Esophagus (tissue), 2 donors: Measurements from ENCODE around the gene PARD3. TPM values are rescaled to one million over a fixed set of nuclear protein-coding genes. Genes with fewer than 3 reads are reported as not detected.

Experiments
- H3K27ac ChIP-seq, 2 donors: one replicate each; pipeline ENCODE4 v1.5.1; 2013; ENCODE audit warnings: low read depth in 2 of 2, mild to moderate bottlenecking in 2 of 2, inconsistent platforms in 1 of 2, low read length in 1 of 2, moderate library complexity in 1 of 2
- H3K27me3 ChIP-seq, 2 donors: one replicate each; pipeline ENCODE4 v1.6.1; 2013; ENCODE audit warnings: low read length in 2 of 2, control low read depth in 1 of 2, mild to moderate bottlenecking in 1 of 2; ENCODE audit not compliant: insufficient read depth in 2 of 2, control insufficient read depth in 1 of 2
- H3K36me3 ChIP-seq, 2 donors: one replicate each; pipeline ENCODE4 v1.6.1; 2013; ENCODE audit warnings: low read length in 1 of 2; ENCODE audit not compliant: control insufficient read depth in 2 of 2, insufficient read depth in 2 of 2
- H3K4me1 ChIP-seq, 2 donors: one replicate each; pipeline ENCODE4 v1.6.1; 2013; ENCODE audit warnings: low read length in 1 of 2; ENCODE audit not compliant: control insufficient read depth in 2 of 2, insufficient read depth in 2 of 2
- H3K4me3 ChIP-seq, 2 donors: one replicate each; pipeline ENCODE4 v1.5.1; 2013; ENCODE audit warnings: low read length in 2 of 2, mild to moderate bottlenecking in 2 of 2, low read depth in 1 of 2, moderate library complexity in 1 of 2
- H3K9me3 ChIP-seq, 2 donors: one replicate each; pipeline ENCODE4 v1.6.1; 2013; ENCODE audit warnings: mild to moderate bottlenecking in 2 of 2, low read depth in 1 of 2, low read length in 1 of 2, moderate library complexity in 1 of 2; ENCODE audit not compliant: control insufficient read depth in 2 of 2, insufficient read depth in 1 of 2
- WGBS, 2 donors: extraction: QIAGEN DNeasy Blood & Tissue Kit; methylation state at CpG; one replicate each; pipeline ENCODE4 v1.1.7; 2013; 5-methylcytosine and 5-hydroxymethylcytosine counted together
- polyA plus RNA-seq, 2 donors: library from polyadenylated mRNA; stranded (reverse); fragments of 200-250 nt; gene quantifications; one replicate each; pipeline ENCODE4 v1.2.3, GENCODE V29; 2013
- donor health status: healthy with polysubstance abuse.
- donor health status: Bipolar disorder and iron deficiency.

PARD3 gene
- polyA plus RNA-seq, 2 donors, result 40.3 to 71.3 TPM

GRCh38 chr10:34088208-34088794 is 726.8 kb downstream of the PARD3 start:
- no peaks in the 10 kb centered on the region for H3K36me3 ChIP-seq
- no peak overlapping the region for H3K4me3 ChIP-seq
- H3K27me3 ChIP-seq, result no peaks in the 10 kb centered on the region
- H3K27ac ChIP-seq, result no peak overlapping the region
- no peaks in the 10 kb centered on the region for H3K4me1 ChIP-seq
- H3K9me3 ChIP-seq, result no peaks in the 10 kb centered on the region
- WGBS, 2 donors, result 94% methylated on average over 9 of the region's 9 CpGs

GRCh38 chr10:34087095-34087418 is 728.0 kb downstream of the PARD3 start:
- no peaks in the 10 kb centered on the region for H3K9me3 ChIP-seq
- H3K36me3 ChIP-seq, result no peaks in the 10 kb centered on the region
- H3K27ac ChIP-seq, result no peak overlapping the region
- 85 to 86% methylated on average over 3 of the region's 3 CpGs for WGBS, 2 donors
- no peaks in the 10 kb centered on the region for H3K27me3 ChIP-seq
- no peaks in the 10 kb centered on the region for H3K4me1 ChIP-seq
- H3K4me3 ChIP-seq, result no peak overlapping the region

- H3K27me3 ChIP-seq, result no peaks in the 10 kb centered on the region
- no peak overlapping the region for H3K4me3 ChIP-seq
- WGBS, 2 donors, result 97 to 98% methylated on average over 2 of the region's 2 CpGs
- H3K36me3 ChIP-seq, result no peaks in the 10 kb centered on the region
- no peak overlapping the region for H3K27ac ChIP-seq
- H3K4me1 ChIP-seq, result no peaks in the 10 kb centered on the region
- H3K9me3 ChIP-seq, result peaks cover 0 to 3% of the 10 kb centered on the region in 2 donors
These were observed 731.5 kb downstream of the PARD3 start for GRCh38 chr10:34083567-34083966.

- Histone ChIP-seq H3K4me3 (no peak overlapping the region), H3K36me3 (no peaks in the 10 kb centered on the region), H3K27ac (no peak overlapping the region), H3K4me1 (no peaks in the 10 kb centered on the region), H3K9me3 (peaks cover 0 to 3% of the 10 kb centered on the region in 2 donors), H3K27me3 (no peaks in the 10 kb centered on the region)
- WGBS, 2 donors, result 94 to 95% methylated on average over 11 of the region's 11 CpGs
These were observed 733.1 kb downstream of the PARD3 start for GRCh38 chr10:34081948-34082347.

- peaks cover 0 to 3% of the 10 kb centered on the region in 2 donors for H3K9me3 ChIP-seq
- H3K4me3 ChIP-seq, result no peak overlapping the region
- no peaks in the 10 kb centered on the region for H3K36me3 ChIP-seq
- H3K27me3 ChIP-seq, result no peaks in the 10 kb centered on the region
- H3K27ac ChIP-seq, result no peak overlapping the region
- 71 to 73% methylated on average over 6 of the region's 6 CpGs for WGBS, 2 donors
- no peaks in the 10 kb centered on the region for H3K4me1 ChIP-seq
These were observed 733.8 kb downstream of the PARD3 start for GRCh38 chr10:34081347-34081743.

GRCh38 chr10:34080485-34081346 is 734.4 kb downstream of the PARD3 start:
- Histone ChIP-seq H3K4me1 (no peaks in the 10 kb centered on the region), H3K27me3 (no peaks in the 10 kb centered on the region), H3K4me3 (no peak overlapping the region), H3K36me3 (no peaks in the 10 kb centered on the region), H3K9me3 (peaks cover 0 to 3% of the 10 kb centered on the region in 2 donors), H3K27ac (no peak overlapping the region)
- 81 to 83% methylated on average over 16 of the region's 16 CpGs for WGBS, 2 donors

GRCh38 chr10:34079702-34080484 is 735.2 kb downstream of the PARD3 start:
- no peak overlapping the region for H3K4me3 ChIP-seq
- no peaks in the 10 kb centered on the region for H3K27me3 ChIP-seq
- H3K4me1 ChIP-seq, result no peaks in the 10 kb centered on the region
- no peak overlapping the region for H3K27ac ChIP-seq
- H3K36me3 ChIP-seq, result no peaks in the 10 kb centered on the region
- 95% methylated on average over 17 of the region's 17 CpGs for WGBS, 2 donors
- H3K9me3 ChIP-seq, result peaks cover 0 to 3% of the 10 kb centered on the region in 2 donors

- 56 to 65% methylated on average over 22 of the region's 22 CpGs for WGBS, 2 donors
- Histone ChIP-seq H3K4me1 (no peaks in the 10 kb centered on the region), H3K4me3 (no peak overlapping the region), H3K27me3 (no peaks in the 10 kb centered on the region), H3K9me3 (peaks cover 0 to 3% of the 10 kb centered on the region in 2 donors), H3K27ac (no peak overlapping the region), H3K36me3 (no peaks in the 10 kb centered on the region)
These were observed 736.2 kb downstream of the PARD3 start for GRCh38 chr10:34078745-34079470.

GRCh38 chr10:34078017-34078744 is 736.9 kb downstream of the PARD3 start:
- Histone ChIP-seq H3K27ac (no peak overlapping the region), H3K27me3 (no peaks in the 10 kb centered on the region), H3K36me3 (no peaks in the 10 kb centered on the region), H3K4me3 (no peak overlapping the region), H3K4me1 (no peaks in the 10 kb centered on the region), H3K9me3 (peaks cover 0 to 3% of the 10 kb centered on the region in 2 donors)
- WGBS, 2 donors, result 64 to 69% methylated on average over 4 of the region's 4 CpGs
